ENCODE results near the gene PIM2. TPM values are rescaled to one million over a fixed set of nuclear protein-coding genes. Genes with fewer than 3 reads are reported as not detected.

The PIM2 gene
- total RNA-seq, 1 donor from 2014 or later: 13.1 TPM

GRCh38 chrX:48935301-48935670 lies 16.5 kb upstream of the PIM2 start:
- TF ChIP-seq CTCF (conservative IDR thresholded peaks at IDR 0.05; ENCODE audit: low read depth, low read length): no peak
- no peak for DNase-seq (ENCODE audit: low read depth)
- H3K4me3 ChIP-seq (ENCODE audit: low read depth, low read length): no peak overlapping the region

- TF ChIP-seq CTCF (conservative IDR thresholded peaks at IDR 0.05; ENCODE audit: low read depth, low read length): no peak
- no peak overlapping the region for H3K4me3 ChIP-seq (ENCODE audit: low read depth, low read length)
- no peak for DNase-seq (ENCODE audit: low read depth)
These were observed 15.9 kb upstream of the PIM2 start for GRCh38 chrX:48934581-48935300.

- no peak for TF ChIP-seq CTCF (conservative IDR thresholded peaks at IDR 0.05; ENCODE audit: low read depth, low read length)
- DNase-seq (ENCODE audit: low read depth): no peak
- H3K4me3 ChIP-seq (ENCODE audit: low read depth, low read length): no peak overlapping the region
These were observed 14.9 kb upstream of the PIM2 start for GRCh38 chrX:48933757-48934156.

GRCh38 chrX:48927736-48928382 lies 9.0 kb upstream of the PIM2 start:
- no peak overlapping the region for H3K4me3 ChIP-seq (ENCODE audit: low read depth, low read length)
- TF ChIP-seq CTCF (conservative IDR thresholded peaks at IDR 0.05; ENCODE audit: low read depth, low read length): no peak
- DNase-seq (ENCODE audit: low read depth): no peak

- H3K4me3 ChIP-seq (ENCODE audit: low read depth, low read length): no peak overlapping the region
- TF ChIP-seq CTCF (conservative IDR thresholded peaks at IDR 0.05; ENCODE audit: low read depth, low read length): no peak
- DNase-seq (ENCODE audit: low read depth): no peak
These were observed 8.3 kb upstream of the PIM2 start for GRCh38 chrX:48927123-48927522.

GRCh38 chrX:48924270-48924669 lies 5.4 kb upstream of the PIM2 start:
- no peak for TF ChIP-seq CTCF (conservative IDR thresholded peaks at IDR 0.05; ENCODE audit: low read depth, low read length)
- DNase-seq (ENCODE audit: low read depth): no peak
- H3K4me3 ChIP-seq (ENCODE audit: low read depth, low read length): no peak overlapping the region

DNA sequence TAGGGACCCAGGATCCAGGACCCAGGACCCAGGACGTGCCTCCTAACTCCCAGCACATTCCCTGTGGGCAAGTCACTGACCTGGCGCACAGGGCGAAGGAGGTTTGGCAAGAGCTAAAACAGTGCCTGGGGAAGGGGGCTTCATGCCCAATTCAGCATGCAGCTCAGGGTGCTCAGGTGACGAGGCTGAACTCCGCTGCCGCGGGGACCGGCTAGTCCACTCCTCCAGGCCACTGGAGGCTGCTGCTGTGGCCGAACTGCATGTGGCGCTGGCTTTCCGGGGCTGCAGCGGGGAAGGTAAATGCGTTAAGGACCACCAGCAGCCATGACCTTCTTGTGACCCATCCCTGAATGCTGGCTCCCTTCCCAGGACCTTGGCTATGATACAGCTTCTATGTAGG lies 4.9 kb upstream of the PIM2 start:
- H3K4me3 ChIP-seq (ENCODE audit: low read depth, low read length): no peak overlapping the region
- no peak for DNase-seq (ENCODE audit: low read depth)
- no peak for TF ChIP-seq CTCF (conservative IDR thresholded peaks at IDR 0.05; ENCODE audit: low read depth, low read length)
